A673 (cell line): ENCODE measurements around the gene WDFY4.

ENCODE experiments used
- CTCF ChIP-seq: fragments of 300-800, 200-600 bp; sonication (generic); conservative IDR thresholded peaks from 2 replicates; pipeline ENCODE4 v1.5.1; 2017; ENCODE audit warnings: low read depth, mild to moderate bottlenecking, antibody characterized with exemption, low read length, moderate library complexity, mixed read lengths
- EZH2 ChIP-seq: fragments of 200-600 bp; sonication (generic); IDR thresholded peaks from 2 replicates; pipeline ENCODE4 v1.6.1; 2017; ENCODE audit warnings: borderline replicate concordance, low read depth, mild to moderate bottlenecking, mixed read lengths, antibody characterized with exemption, low read length; ENCODE audit not compliant: poor library complexity, severe bottlenecking

GRCh38 chr10:48785796-48786195, 101.1 kb downstream of the WDFY4 start:
- TF ChIP-seq CTCF (no peak), EZH2 (no peak)
